Glutamatergic neuron (in vitro differentiated cells): ENCODE results near the gene SIPA1L3. TPM values are rescaled to one million over a fixed set of nuclear protein-coding genes. Genes with fewer than 3 reads are reported as not detected.

Experiments
- DNase-seq: peaks from one replicate; pipeline ENCODE4 v3.0.0; 2022
- H3K27ac Mint-ChIP-seq: one replicate; pipeline ENCODE4 v1.8.0; 2020; ENCODE audit warnings: mild to moderate bottlenecking, mixed read lengths, inconsistent platforms; ENCODE audit not compliant: unreplicated experiment
- H3K27me3 Mint-ChIP-seq: one replicate; pipeline ENCODE4 v1.8.0; 2020; ENCODE audit warnings: mild to moderate bottlenecking, moderate library complexity, mixed read lengths, inconsistent platforms; ENCODE audit not compliant: unreplicated experiment
- H3K36me3 Mint-ChIP-seq: one replicate; pipeline ENCODE4 v1.8.0; 2020; ENCODE audit warnings: mild to moderate bottlenecking, mixed read lengths, inconsistent platforms; ENCODE audit not compliant: unreplicated experiment
- H3K4me1 Mint-ChIP-seq: one replicate; pipeline ENCODE4 v1.8.0; 2020; ENCODE audit warnings: mild to moderate bottlenecking, low read depth, mixed read lengths, inconsistent platforms; ENCODE audit not compliant: unreplicated experiment
- H3K4me3 Mint-ChIP-seq: one replicate; pipeline ENCODE4 v1.8.0; 2020; ENCODE audit warnings: mild to moderate bottlenecking, mixed read lengths, inconsistent platforms; ENCODE audit not compliant: unreplicated experiment
- H3K9me3 Mint-ChIP-seq: one replicate; pipeline ENCODE4 v1.8.0; 2020; ENCODE audit warnings: mild to moderate bottlenecking, moderate library complexity, mixed read lengths, inconsistent platforms; ENCODE audit not compliant: unreplicated experiment
- CTCF ChIP-seq: fragments of 200-600 bp; sonication (generic); IDR thresholded peaks from one replicate; pipeline ENCODE4 v1.5.0; 2021; ENCODE audit not compliant: partially characterized antibody, unreplicated experiment
- total RNA-seq: library from RNA; stranded (reverse); fragmentation: NEBNext Ultra II Directional; extraction: Animal tissue kit (Norgen Biotek cat#: 25700); gene quantifications from one replicate; pipeline ENCODE4 v1.2.1, GENCODE V29; 2021; ENCODE audit not compliant: unreplicated experiment

Gene SIPA1L3
- total RNA-seq, 1 donor from 2014 or later: 97.7 TPM

GRCh38 chr19:38133319-38133718 lies 226.3 kb downstream of the SIPA1L3 start:
- Mint-ChIP-seq H3K36me3 (peaks cover 6% of the 10 kb centered on the region), H3K4me1 (peaks cover 3% of the 10 kb centered on the region), H3K9me3 (no peaks in the 10 kb centered on the region), H3K27me3 (peaks cover 1% of the 10 kb centered on the region), H3K27ac (peak overlapping the region; percentile 59), H3K4me3 (no peak overlapping the region)
- DNase-seq: no peak
- no peak for TF ChIP-seq CTCF

- Mint-ChIP-seq H3K9me3 (no peaks in the 10 kb centered on the region), H3K36me3 (peaks cover 6% of the 10 kb centered on the region), H3K27ac (no peak overlapping the region), H3K4me3 (no peak overlapping the region), H3K27me3 (peaks cover 1% of the 10 kb centered on the region), H3K4me1 (peaks cover 3% of the 10 kb centered on the region)
- peak; percentile 39 for DNase-seq
- TF ChIP-seq CTCF: peak; percentile 77
Observed at GRCh38 chr19:38134540-38135149, 227.6 kb downstream of the SIPA1L3 start.

GRCh38 chr19:38135150-38135998 lies 228.4 kb downstream of the SIPA1L3 start:
- peaks cover 6% of the 10 kb centered on the region for H3K36me3 Mint-ChIP-seq
- no peak for TF ChIP-seq CTCF

GRCh38 chr19:38139122-38139521 lies 232.1 kb downstream of the SIPA1L3 start:
- Mint-ChIP-seq H3K36me3 (no peaks in the 10 kb centered on the region), H3K4me1 (peaks cover 5% of the 10 kb centered on the region), H3K4me3 (no peak overlapping the region), H3K9me3 (no peaks in the 10 kb centered on the region), H3K27ac (no peak overlapping the region), H3K27me3 (peaks cover 8% of the 10 kb centered on the region)
- no peak for DNase-seq
- TF ChIP-seq CTCF: no peak

More at GRCh38 chr19:38135150-38135998, 228.4 kb downstream of the SIPA1L3 start:
- peaks cover 3% of the 10 kb centered on the region for H3K4me1 Mint-ChIP-seq
- no peak overlapping the region for H3K4me3 Mint-ChIP-seq
- peaks cover 1% of the 10 kb centered on the region for H3K27me3 Mint-ChIP-seq
- H3K27ac Mint-ChIP-seq: no peak overlapping the region
- no peak for DNase-seq
- H3K9me3 Mint-ChIP-seq: no peaks in the 10 kb centered on the region

- no peaks in the 10 kb centered on the region for H3K36me3 Mint-ChIP-seq
- H3K9me3 Mint-ChIP-seq: no peaks in the 10 kb centered on the region
- no peak overlapping the region for H3K27ac Mint-ChIP-seq
- H3K4me3 Mint-ChIP-seq: no peak overlapping the region
- H3K27me3 Mint-ChIP-seq: peaks cover 8% of the 10 kb centered on the region
- no peak for TF ChIP-seq CTCF
- no peak for DNase-seq
- peaks cover 2% of the 10 kb centered on the region for H3K4me1 Mint-ChIP-seq
Observed at GRCh38 chr19:38141108-38141507, 234.1 kb downstream of the SIPA1L3 start.
